GM12872 (cell line): ENCODE data around the gene AOX1.

Source experiments
- TF ChIP-seq, protein P1 (sequence below): IDR thresholded peaks from 3 replicates; pipeline ENCODE4 v1.5.1; 2011; ENCODE audit warnings: low read depth, mild to moderate bottlenecking, low read length, moderate library complexity; ENCODE audit not compliant: insufficient read depth

The AOX1 gene

DNA sequence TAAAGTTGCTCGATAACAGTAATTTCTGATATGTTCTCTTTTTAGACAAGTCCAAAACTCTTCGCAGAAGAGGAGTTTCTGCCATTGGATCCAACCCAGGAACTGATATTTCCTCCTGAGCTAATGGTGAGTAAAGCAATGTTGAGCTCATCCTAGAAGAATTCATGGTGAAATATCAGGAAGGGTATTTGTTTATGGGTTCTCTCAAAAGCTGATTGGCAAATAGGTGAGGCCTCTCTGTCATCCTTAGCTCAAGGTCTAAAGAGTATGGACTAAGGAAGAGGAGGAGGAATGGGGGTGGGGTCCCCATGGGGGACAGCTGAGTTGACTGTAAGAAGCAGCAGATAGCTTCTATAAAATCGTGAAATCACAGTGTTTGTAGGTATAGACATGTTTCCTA, 18.2 kb downstream of the AOX1 start:
- TF ChIP-seq, protein P1, sequence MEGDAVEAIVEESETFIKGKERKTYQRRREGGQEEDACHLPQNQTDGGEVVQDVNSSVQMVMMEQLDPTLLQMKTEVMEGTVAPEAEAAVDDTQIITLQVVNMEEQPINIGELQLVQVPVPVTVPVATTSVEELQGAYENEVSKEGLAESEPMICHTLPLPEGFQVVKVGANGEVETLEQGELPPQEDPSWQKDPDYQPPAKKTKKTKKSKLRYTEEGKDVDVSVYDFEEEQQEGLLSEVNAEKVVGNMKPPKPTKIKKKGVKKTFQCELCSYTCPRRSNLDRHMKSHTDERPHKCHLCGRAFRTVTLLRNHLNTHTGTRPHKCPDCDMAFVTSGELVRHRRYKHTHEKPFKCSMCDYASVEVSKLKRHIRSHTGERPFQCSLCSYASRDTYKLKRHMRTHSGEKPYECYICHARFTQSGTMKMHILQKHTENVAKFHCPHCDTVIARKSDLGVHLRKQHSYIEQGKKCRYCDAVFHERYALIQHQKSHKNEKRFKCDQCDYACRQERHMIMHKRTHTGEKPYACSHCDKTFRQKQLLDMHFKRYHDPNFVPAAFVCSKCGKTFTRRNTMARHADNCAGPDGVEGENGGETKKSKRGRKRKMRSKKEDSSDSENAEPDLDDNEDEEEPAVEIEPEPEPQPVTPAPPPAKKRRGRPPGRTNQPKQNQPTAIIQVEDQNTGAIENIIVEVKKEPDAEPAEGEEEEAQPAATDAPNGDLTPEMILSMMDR = no peak

- TF ChIP-seq, protein P1 = no peak
These were observed 18.9 kb downstream of the AOX1 start for GRCh38 chr2:200604571-200605255.

DNA sequence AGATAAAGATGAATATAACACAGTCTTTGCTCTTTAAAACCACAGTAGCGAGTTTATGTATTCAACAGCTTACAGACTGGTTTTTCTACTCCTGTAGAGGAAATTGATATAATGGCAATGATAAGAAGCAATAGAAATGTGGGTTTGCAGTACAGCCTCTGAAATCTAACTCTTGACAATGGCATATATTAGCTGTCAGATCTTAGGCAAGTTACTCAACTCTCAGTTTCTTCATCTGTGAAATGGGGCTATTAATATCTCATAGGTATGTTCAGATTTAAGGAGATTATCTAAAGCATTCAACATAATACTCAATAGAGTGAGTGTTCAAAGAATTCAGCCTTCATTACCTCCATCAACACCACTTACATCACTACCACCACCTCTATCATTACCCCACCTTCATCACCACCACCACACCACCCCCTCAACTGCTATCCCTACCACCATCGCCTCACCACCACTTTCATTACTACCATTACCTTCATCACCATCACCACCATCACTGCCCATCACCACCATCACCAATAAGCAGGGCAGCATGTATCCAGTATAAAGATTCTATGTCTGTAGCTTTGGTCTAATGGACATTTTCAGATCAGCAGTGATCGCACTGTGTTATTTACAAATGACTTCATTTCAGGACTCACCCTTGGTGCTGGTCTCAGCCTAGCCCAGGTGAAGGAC, 22.7 kb downstream of the AOX1 start:
- TF ChIP-seq, protein P1 = no peak

DNA sequence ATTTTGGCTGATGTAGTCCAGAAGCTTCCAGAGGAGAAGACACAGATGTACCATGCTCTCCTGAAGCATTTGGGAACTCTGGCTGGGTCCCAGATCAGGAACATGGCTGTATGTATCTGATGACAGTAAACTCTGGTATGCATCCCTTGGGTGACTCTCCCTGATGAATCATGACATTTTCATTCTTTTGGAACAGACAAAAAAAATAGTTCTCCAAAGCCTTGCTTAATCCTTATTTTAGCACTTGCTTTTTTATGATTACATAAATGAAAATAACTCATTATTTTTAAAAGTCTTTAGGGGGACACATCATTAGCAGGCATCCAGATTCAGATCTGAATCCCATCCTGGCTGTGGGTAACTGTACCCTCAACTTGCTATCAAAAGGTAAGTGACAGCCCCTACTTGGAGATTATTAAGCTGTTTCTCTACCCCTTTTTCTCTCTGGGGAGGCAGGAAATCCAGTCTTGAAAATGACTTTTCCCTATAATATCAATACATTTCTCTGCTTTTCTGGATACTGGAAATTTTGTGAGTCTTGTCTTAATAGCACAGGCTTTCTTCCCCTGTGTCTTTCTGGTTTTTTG, 23.3 kb downstream of the AOX1 start:
- TF ChIP-seq, protein P1 = no peak

DNA sequence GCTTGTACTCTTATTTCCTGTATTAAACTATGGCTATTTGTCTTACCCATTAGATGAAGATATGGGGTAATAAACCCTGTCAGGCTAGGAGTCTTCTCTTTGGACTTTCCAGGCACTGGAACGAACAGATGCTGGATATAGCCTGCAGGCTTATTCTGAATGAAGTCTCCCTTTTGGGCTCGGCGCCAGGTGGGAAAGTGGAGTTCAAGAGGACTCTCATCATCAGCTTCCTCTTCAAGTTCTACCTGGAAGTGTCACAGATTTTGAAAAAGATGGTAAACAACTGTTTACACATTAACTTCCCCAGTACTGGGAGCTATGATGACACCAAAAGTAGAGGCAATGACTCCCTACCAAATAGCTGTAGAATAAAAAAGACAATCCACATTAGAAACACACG, 27.9 kb downstream of the AOX1 start:
- TF ChIP-seq, protein P1 = no peak

DNA sequence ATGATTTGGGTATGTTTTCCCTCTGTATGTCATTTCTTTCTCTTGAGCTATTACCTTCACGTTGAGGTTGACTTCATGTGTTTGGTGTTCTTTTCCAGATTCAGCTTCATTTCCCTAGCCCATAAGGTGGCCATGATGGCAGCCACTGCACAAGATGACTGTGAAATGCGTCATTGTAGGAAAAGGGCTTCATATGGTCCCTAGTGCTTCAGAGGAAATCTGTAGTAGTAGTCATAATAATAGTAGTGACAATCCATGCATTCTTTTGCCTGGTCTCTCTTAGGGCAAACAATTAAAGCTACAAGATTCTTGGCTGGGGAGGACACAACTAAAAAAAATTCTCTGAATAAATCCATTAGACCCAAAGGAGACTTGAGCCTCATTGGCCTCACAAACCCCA, 28.4 kb downstream of the AOX1 start:
- TF ChIP-seq, protein P1 = no peak

DNA sequence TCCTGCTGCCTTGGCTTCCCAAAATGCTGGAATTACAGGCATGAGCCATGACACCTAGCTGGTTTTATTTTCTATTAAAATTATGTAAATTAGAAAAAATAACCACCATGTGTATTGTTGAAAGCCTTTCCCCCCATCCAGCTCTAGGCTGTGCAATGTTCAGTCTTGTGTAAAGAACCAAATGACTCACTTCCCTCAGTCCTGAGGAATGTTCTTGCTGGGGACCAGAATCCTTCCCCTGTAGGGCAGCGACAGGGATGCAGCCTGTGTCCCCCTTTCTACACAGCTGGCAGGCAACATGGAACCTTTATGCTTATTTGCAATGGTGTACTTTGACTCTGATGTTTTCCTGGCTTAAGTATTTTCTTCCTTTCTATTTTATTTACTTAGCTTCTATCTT, 29.4 kb downstream of the AOX1 start:
- TF ChIP-seq, protein P1 = no peak
